H1 (cell line): Measurements from ENCODE around the gene NPR1. TPM values are rescaled to one million over a fixed set of nuclear protein-coding genes. Genes with fewer than 3 reads are reported as not detected.
A peak's percentile ranks its signal among the peaks of the same experiment; 100 is the strongest.

Experiments used
- CTCF ChIA-PET: fragments of 300-600 bp; sonication (Branson Sonifier 250); formaldehyde crosslinking; loops from one replicate; lab custom pipeline; 2021; ENCODE audit not compliant: partially characterized antibody; lab: Charles Lee
- POLR2A ChIA-PET: fragments of 300-600 bp; sonication (Branson Sonifier 250); formaldehyde crosslinking; loops from one replicate; lab custom pipeline; 2021; ENCODE audit warnings: inconsistent platforms; ENCODE audit not compliant: partially characterized antibody; lab: Charles Lee
- DNase-seq, 2 experiments: peaks; one replicate each; pipeline versions ENCODE4 v3.0.0 to v3.0.0-alpha.2; 2010 to 2022; ENCODE audit warnings: low spot score in 2 of 2, low read depth in 1 of 2, mixed read lengths in 1 of 2
- FAIRE-seq: peaks from 2 replicates; lab custom pipeline; 2011; peaks lifted over from hg19 to GRCh38; lab: Jason Lieb, UNC
- H2AFZ ChIP-seq: 2 replicates; pipeline ENCODE4 v1.8.1; 2012; ENCODE audit warnings: low read length, inconsistent platforms
- H2AK5ac ChIP-seq: 2 replicates; pipeline ENCODE4 v1.6.1; 2013; ENCODE audit warnings: low read depth, low read length
- H2BK120ac ChIP-seq: replicated peaks from 2 replicates; pipeline ENCODE3; 2013; ENCODE audit warnings: low read depth, low read length, inconsistent platforms
- H2BK12ac ChIP-seq: 2 replicates; pipeline ENCODE4 v1.6.1; 2013; ENCODE audit warnings: low read depth, low read length
- H2BK15ac ChIP-seq: 2 replicates; pipeline ENCODE4 v1.6.1; 2013; ENCODE audit warnings: low read length
- H2BK20ac ChIP-seq: 2 replicates; pipeline ENCODE4 v1.6.1; 2013; ENCODE audit warnings: low read length
- H2BK5ac ChIP-seq: 2 replicates; pipeline ENCODE4 v1.6.1; 2013; ENCODE audit warnings: low read depth, low read length
- H3K14ac ChIP-seq: 2 replicates; pipeline ENCODE4 v1.6.1; 2013; ENCODE audit warnings: inconsistent platforms; ENCODE audit not compliant: insufficient read length
- H3K18ac ChIP-seq: 2 replicates; pipeline ENCODE4 v1.6.1; 2013; ENCODE audit warnings: low read length; ENCODE audit errors: extremely low read depth
- H3K23ac ChIP-seq: 2 replicates; pipeline ENCODE4 v1.6.1; 2013; ENCODE audit warnings: inconsistent platforms; ENCODE audit not compliant: insufficient read length
- H3K23me2 ChIP-seq: 2 replicates; pipeline ENCODE4 v1.6.1; 2013; ENCODE audit warnings: low read depth, low read length
- H3K27ac ChIP-seq: 2 replicates; pipeline ENCODE4 v1.6.1; 2011; ENCODE audit warnings: low read depth, low read length, inconsistent platforms
- H3K27me3 ChIP-seq, 4 experiments: replicated peaks in 1 of 4; 1 replicate in 1 of 4; 2 replicates in 3 of 4; pipeline versions ENCODE4 v1.6.1 to v1.8.1; 2011 to 2013; ENCODE audit warnings: low read length in 3 of 4, mild to moderate bottlenecking in 3 of 4, inconsistent platforms in 2 of 4, mixed read lengths in 2 of 4, moderate library complexity in 1 of 4; ENCODE audit not compliant: control insufficient read depth in 3 of 4, insufficient read depth in 3 of 4; ENCODE audit errors: extremely low read depth in 1 of 4
- H3K36me3 ChIP-seq, 4 experiments: 2 replicates each; pipeline versions ENCODE4 v1.6.1 to v1.8.1; 2011 to 2013; ENCODE audit warnings: mild to moderate bottlenecking in 4 of 4, low read length in 3 of 4, moderate library complexity in 2 of 4, control low read depth in 1 of 4, inconsistent platforms in 1 of 4; ENCODE audit not compliant: insufficient read depth in 4 of 4, control insufficient read depth in 2 of 4
- H3K4ac ChIP-seq: replicated peaks from 2 replicates; pipeline ENCODE3; 2013; ENCODE audit warnings: low read length, low read depth, mixed read lengths, inconsistent platforms; ENCODE audit not compliant: insufficient read length
- H3K4me1 ChIP-seq, 4 experiments: replicated peaks in 1 of 4; 1 replicate in 1 of 4; 2 replicates in 3 of 4; pipeline versions ENCODE4 v1.6.1 to v1.8.1; 2011 to 2013; ENCODE audit warnings: low read length in 3 of 4, inconsistent platforms in 2 of 4, mixed read lengths in 1 of 4; ENCODE audit not compliant: insufficient read depth in 4 of 4, control insufficient read depth in 3 of 4
- H3K4me2 ChIP-seq, 2 experiments: 2 replicates each; pipeline versions ENCODE4 v1.6.1 to v1.8.1; 2011 to 2013; ENCODE audit warnings: low read depth in 2 of 2, low read length in 2 of 2, control low read depth in 1 of 2, inconsistent platforms in 1 of 2, mild to moderate bottlenecking in 1 of 2; ENCODE audit not compliant: insufficient read depth in 1 of 2
- H3K4me3 ChIP-seq, 4 experiments: fragments of 200-600, 300-600 bp in 1 of 4; sonication (generic), shearing (Covaris generic), sonication (Bioruptor Twin) in 1 of 4; 2 replicates each; pipeline versions ENCODE4 v1.5.1 to v1.8.1; 2011 to 2016; ENCODE audit warnings: low read length in 4 of 4, low read depth in 3 of 4, control low read depth in 2 of 4, inconsistent platforms in 2 of 4, mild to moderate bottlenecking in 2 of 4, mixed read lengths in 1 of 4, moderate library complexity in 1 of 4; ENCODE audit not compliant: insufficient read depth in 2 of 4; ENCODE audit errors: extremely low read depth in 1 of 4
- H3K56ac ChIP-seq: replicated peaks from 2 replicates; pipeline ENCODE3; 2013; ENCODE audit warnings: low read depth, mild to moderate bottlenecking, mixed read lengths, low read length, inconsistent platforms; ENCODE audit not compliant: insufficient read length
- H3K79me1 ChIP-seq: 2 replicates; pipeline ENCODE4 v1.6.1; 2013; ENCODE audit warnings: low read depth, low read length, control low read depth
- H3K79me2 ChIP-seq, 2 experiments: 2 replicates each; pipeline versions ENCODE4 v1.6.1 to v1.8.1; 2012 to 2013; ENCODE audit warnings: low read length in 2 of 2, mild to moderate bottlenecking in 2 of 2, inconsistent platforms in 1 of 2; ENCODE audit not compliant: insufficient read depth in 2 of 2, control insufficient read depth in 1 of 2
- H3K9ac ChIP-seq, 4 experiments: replicated peaks in 1 of 4; 1 replicate in 1 of 4; 2 replicates in 3 of 4; pipeline versions ENCODE4 v1.6.1 to v1.8.1; 2011 to 2013; ENCODE audit warnings: low read depth in 3 of 4, low read length in 3 of 4, control low read depth in 2 of 4, mild to moderate bottlenecking in 2 of 4, moderate library complexity in 2 of 4, inconsistent platforms in 1 of 4; ENCODE audit errors: extremely low read depth in 1 of 4
- H3K9me3 ChIP-seq, 2 experiments: 2 replicates each; pipeline versions ENCODE4 v1.6.1 to v1.8.1; 2012 to 2013; ENCODE audit warnings: mild to moderate bottlenecking in 2 of 2, moderate library complexity in 2 of 2, control low read depth in 1 of 2, inconsistent platforms in 1 of 2, low read depth in 1 of 2, low read length in 1 of 2, mixed read lengths in 1 of 2; ENCODE audit not compliant: insufficient read depth in 2 of 2
- H4K20me1 ChIP-seq, 2 experiments: replicated peaks in 1 of 2; 2 replicates each; pipeline versions ENCODE3 to v1.8.1; 2011 to 2013; ENCODE audit warnings: inconsistent platforms in 2 of 2, low read length in 2 of 2, mild to moderate bottlenecking in 1 of 2; ENCODE audit not compliant: insufficient read depth in 2 of 2, control insufficient read depth in 1 of 2
- H4K5ac ChIP-seq: 2 replicates; pipeline ENCODE4 v1.6.1; 2013; ENCODE audit warnings: low read length, low read depth, mixed read lengths, inconsistent platforms; ENCODE audit not compliant: insufficient read length
- H4K8ac ChIP-seq: 2 replicates; pipeline ENCODE4 v1.8.0; 2013; ENCODE audit warnings: mild to moderate bottlenecking, moderate library complexity, low read length, inconsistent platforms; ENCODE audit not compliant: insufficient read depth; ENCODE audit errors: extremely low read depth
- H4K91ac ChIP-seq: replicated peaks from 2 replicates; pipeline ENCODE3; 2013; ENCODE audit warnings: low read length, mixed read lengths, inconsistent platforms; ENCODE audit not compliant: insufficient read length
- RXRA ChIP-seq: IDR thresholded peaks from 2 replicates; pipeline ENCODE4 v1.6.1; 2011; ENCODE audit warnings: low read depth, mild to moderate bottlenecking, low read length, moderate library complexity; ENCODE audit not compliant: insufficient read depth
- SP1 ChIP-seq: IDR thresholded peaks from 2 replicates; pipeline ENCODE4 v1.6.1; 2011; ENCODE audit warnings: low read depth, low read length
- WGBS, 2 experiments: shearing (Covaris generic) in 1 of 2; methylation state at CpG; one replicate each; pipeline versions ENCODE4 v1.1.6 to v1.1.7; 2013 to 2015; ENCODE audit warnings: low lambda C conversion rate in 2 of 2, mixed read lengths in 2 of 2, inconsistent platforms in 1 of 2, low coverage in 1 of 2, missing lambda C conversion rate in 1 of 2; ENCODE audit not compliant: insufficient replicate concordance in 2 of 2, insufficient coverage in 1 of 2, insufficient read length in 1 of 2; ENCODE audit errors: extremely low coverage in 1 of 2, missing lambda C conversion rate in 1 of 2; 5-methylcytosine and 5-hydroxymethylcytosine counted together
- polyA plus RNA-seq, 7 experiments: library from polyadenylated mRNA; depleted of rRNA in 3 of 7; stranded (reverse) in 5 of 7; unstranded in 2 of 7; fragments of >200 nt in 5 of 7; fragments of 200-250 nt in 2 of 7; gene quantifications; 1 replicate in 5 of 7; 2 replicates in 1 of 7; 4 replicates in 1 of 7; pipeline versions ENCODE4 v1.2.1 to v1.2.3, GENCODE V29; 2011 to 2013; ENCODE audit warnings: missing spikeins in 2 of 7, mixed read lengths in 2 of 7
- total RNA-seq: library from RNA; stranded (reverse); fragmentation: NEBNext Ultra II Directional; extraction: Animal tissue kit (Norgen Biotek cat#: 25700); gene quantifications from 2 replicates; pipeline ENCODE4 v1.2.1, GENCODE V29; 2021

Gene NPR1
- total and polyA plus RNA-seq, 2 of the 8 experiments (the other 6 are each of a cell fraction or from before 2014, with no cell fraction given): 11.7 to 13.2 TPM

- no peak overlapping the region for H3K4ac ChIP-seq
- H3K18ac ChIP-seq: no peak overlapping the region
- H3K4me2 ChIP-seq: no peak overlapping the region
- H3K79me2 ChIP-seq: peaks cover 0 to 10% of the 10 kb centered on the region in 2 experiments; a peak in 3 of 4 replicates
- peaks cover 0 to 16% (median 11%) of the 10 kb centered on the region in 4 experiments; a peak in 6 of 7 replicates for H3K4me1 ChIP-seq
- H3K79me1 ChIP-seq: no peaks in the 10 kb centered on the region
- no peak for TF ChIP-seq RXRA
- no peak for TF ChIP-seq SP1
- H3K23ac ChIP-seq: no peak overlapping the region
- H4K5ac ChIP-seq: no peak overlapping the region
- peaks cover 7% of the 10 kb centered on the region for H3K23me2 ChIP-seq
- H3K9ac ChIP-seq: no peak overlapping the region
- H4K8ac ChIP-seq: no peak overlapping the region; the same call in 1 of the 2 replicates
- WGBS, 2 experiments: 83% methylated on average over 7 of the region's 7 CpGs; no CpG with 5 or more reads in 1 of the 2 experiments
- H4K20me1 ChIP-seq: no peaks in the 10 kb centered on the region
- no peak for FAIRE-seq
- H2BK15ac ChIP-seq: peak overlapping the region; percentile 32; the same call in 1 of the 2 replicates
- no peak for DNase-seq
- H2BK120ac ChIP-seq: no peak overlapping the region
- CTCF ChIA-PET: interaction anchor here (0.8 to 10.2 kb wide), 14 partner anchors 9 to 142 kb away, joined by 3 to 115 read pairs (median 11); partner anchors contain the start of genes S100A14, S100A16 and S100A6
- H3K14ac ChIP-seq: no peak overlapping the region
- no peak overlapping the region for H2BK12ac ChIP-seq
- no peak overlapping the region for H3K27ac ChIP-seq
- no peaks in the 10 kb centered on the region for H3K9me3 ChIP-seq
- H2AFZ ChIP-seq: no peak overlapping the region
- POLR2A ChIA-PET: interaction anchor here (0.6 to 15.6 kb wide), 6 partner anchors 9 to 360 kb away, joined by 3 to 261 read pairs (median 4); partner anchors contain the start of genes RPS27, S100A14 and S100A16
- no peak overlapping the region for H2AK5ac ChIP-seq
- H4K91ac ChIP-seq: no peak overlapping the region
- H3K4me3 ChIP-seq: no peak overlapping the region
- no peak overlapping the region for H3K56ac ChIP-seq
- H2BK20ac ChIP-seq: no peak overlapping the region
- peaks cover 0 to 2% (median 0%) of the 10 kb centered on the region in 4 experiments; a peak in 2 of 8 replicates for H3K36me3 ChIP-seq
- no peak overlapping the region for H2BK5ac ChIP-seq
- H3K27me3 ChIP-seq: no peaks in the 10 kb centered on the region
Measured at GRCh38 chr1:153630384-153630783, 48.1 kb upstream of the NPR1 start.
